K562 (cell line): ENCODE data around the gene BACH1. TPM values are rescaled to one million over a fixed set of nuclear protein-coding genes. Genes with fewer than 3 reads are reported as not detected.

Experiments used
- ATAC-seq: fragments of 200-7000 bp; cut with Tn5 transposase; 3 replicates; pipeline ENCODE4 v1.9.1; 2020; ENCODE audit warnings: moderate library complexity
- BruUV-seq: library from RNA; stranded (reverse); fragments of 400-500 nt; replicated peaks from 2 replicates; lab custom pipeline; 2021; lab: Mats Ljungman, UMichigan
- CTCF ChIA-PET: fragments of 300-600 bp; formaldehyde crosslinking; extraction: SDS; loops from one replicate; lab custom pipeline; 2021; ENCODE audit warnings: low intra/inter-chr PET ratio; lab: Yijun Ruan, JAX
- POLR2A ChIA-PET: fragments of 300-600, 350-650 bp; sonication (Branson Sonifier 250); formaldehyde crosslinking; extraction: SDS; loops from one replicate; lab custom pipeline; 2021; ENCODE audit warnings: antibody characterized with exemption, inconsistent platforms; lab: Yijun Ruan, JAX
- DNase-seq, 4 experiments: peaks; one replicate each; pipeline versions ENCODE4 v3.0.0 to v3.0.0-alpha.2; 2011 to 2018; ENCODE audit warnings: low spot score in 3 of 4, mixed read lengths in 3 of 4; ENCODE audit errors: extremely low read depth in 1 of 4
- FAIRE-seq: peaks from 2 replicates; lab custom pipeline; 2011; peaks lifted over from hg19 to GRCh38; lab: Jason Lieb, UNC
- H2AFZ ChIP-seq: 2 replicates; pipeline ENCODE4 v1.6.0; 2011; ENCODE audit warnings: low read depth, low read length, control low read depth, inconsistent platforms
- H3K27ac ChIP-seq: fragments of 200-600 bp; 3 replicates; pipeline ENCODE4 v1.8.0; 2011; ENCODE audit warnings: low read depth, mild to moderate bottlenecking, control low read depth, inconsistent platforms, low read length, moderate library complexity, mixed read lengths; ENCODE audit errors: extremely low read depth
- H3K27me3 ChIP-seq, 2 experiments: fragments of 300-600 bp in 1 of 2; 2 replicates in 1 of 2; 3 replicates in 1 of 2; pipeline versions ENCODE4 v1.6.0 to v1.8.0; 2011; ENCODE audit warnings: inconsistent platforms in 2 of 2, low read length in 2 of 2, mild to moderate bottlenecking in 1 of 2, mixed read lengths in 1 of 2, moderate library complexity in 1 of 2; ENCODE audit not compliant: control insufficient read depth in 2 of 2, insufficient read depth in 2 of 2
- H3K36me3 ChIP-seq: fragments of 300-600 bp; 3 replicates; pipeline ENCODE4 v1.8.0; 2011; ENCODE audit warnings: mild to moderate bottlenecking, low read length, inconsistent platforms; ENCODE audit not compliant: control insufficient read depth, insufficient read depth
- H3K4me1 ChIP-seq, 2 experiments: fragments of 200-600 bp in 1 of 2; replicated peaks in 1 of 2; 2 replicates in 1 of 2; 3 replicates in 1 of 2; pipeline versions ENCODE4 v1.5.1 to v1.8.0; 2011; ENCODE audit warnings: inconsistent platforms in 2 of 2, low read length in 2 of 2, mild to moderate bottlenecking in 1 of 2, mixed read lengths in 1 of 2, moderate library complexity in 1 of 2; ENCODE audit not compliant: control insufficient read depth in 2 of 2, insufficient read depth in 2 of 2
- H3K4me2 ChIP-seq: 2 replicates; pipeline ENCODE4 v1.6.1; 2011; ENCODE audit warnings: low read length, control low read depth, inconsistent platforms, mixed read lengths; ENCODE audit not compliant: insufficient read depth
- H3K4me3 ChIP-seq: fragments of 200-600 bp; sonication (generic), shearing (Covaris generic); 2 replicates; pipeline ENCODE4 v1.5.1; 2016; ENCODE audit warnings: control low read depth, inconsistent platforms
- H3K79me2 ChIP-seq: fragments of 200-600 bp; 3 replicates; pipeline ENCODE4 v1.8.0; 2011; ENCODE audit warnings: low read length, inconsistent platforms; ENCODE audit not compliant: control insufficient read depth, insufficient read depth
- H3K9ac ChIP-seq, 2 experiments: 2 replicates each; pipeline versions ENCODE4 v1.6.0 to v1.6.1; 2011; ENCODE audit warnings: low read depth in 2 of 2, low read length in 2 of 2, control low read depth in 1 of 2, inconsistent platforms in 1 of 2, mild to moderate bottlenecking in 1 of 2, mixed read lengths in 1 of 2; ENCODE audit not compliant: insufficient read depth in 1 of 2
- H3K9me1 ChIP-seq: one replicate; pipeline ENCODE4 v1.6.0; 2011; ENCODE audit warnings: inconsistent platforms, mild to moderate bottlenecking, low read length, moderate library complexity; ENCODE audit not compliant: control insufficient read depth, insufficient read depth
- H3K9me3 ChIP-seq: replicated peaks from 2 replicates; pipeline ENCODE4 v1.5.1; 2011; ENCODE audit warnings: low read depth, low read length, inconsistent platforms; ENCODE audit not compliant: control insufficient read depth, insufficient read depth
- H4K20me1 ChIP-seq: replicated peaks from 2 replicates; pipeline ENCODE4 v1.6.1; 2011; ENCODE audit warnings: low read length, inconsistent platforms, mixed read lengths; ENCODE audit not compliant: control insufficient read depth, insufficient read depth
- CXXC5 ChIP-seq: fragments of 250-450 bp; sonication (Bioruptor Pico); IDR thresholded peaks from 2 replicates; pipeline ENCODE4 v1.8.0; 2022; ENCODE audit warnings: inconsistent platforms, mild to moderate bottlenecking, moderate library complexity
- EP300 ChIP-seq: IDR thresholded peaks from 2 replicates; pipeline ENCODE4 v1.6.1; 2012; ENCODE audit warnings: low read length, improper control_type of control experiment
- FOXO4 ChIP-seq: fragments of 450-650 bp; formaldehyde crosslinking; IDR thresholded peaks from 2 replicates; pipeline ENCODE4 v1.4.0; 2020; ENCODE audit warnings: mild to moderate bottlenecking, moderate library complexity
- HMBOX1 ChIP-seq: sonication (generic); IDR thresholded peaks from 2 replicates; pipeline ENCODE4 v1.6.1; 2016
- MLLT1 ChIP-seq, 2 experiments: fragments of 450-650 bp; IDR thresholded peaks; 2 replicates each; pipeline ENCODE4 v1.6.1; 2016
- PKNOX1 ChIP-seq: fragments of 450-650 bp; IDR thresholded peaks from 2 replicates; pipeline ENCODE4 v1.6.1; 2016
- POLR2B ChIP-seq: fragments of 450-650 bp; IDR thresholded peaks from 2 replicates; pipeline ENCODE4 v1.6.1; 2018; ENCODE audit warnings: low read depth; ENCODE audit not compliant: partially characterized antibody
- RB1 ChIP-seq: fragments of 450-650 bp; IDR thresholded peaks from 2 replicates; pipeline ENCODE4 v1.6.1; 2017; ENCODE audit warnings: low read depth, mild to moderate bottlenecking
- VEZF1 ChIP-seq: fragments of 200-800 bp; sonication (Bioruptor generic); IDR thresholded peaks from 2 replicates; pipeline ENCODE4 v1.6.1; 2017; ENCODE audit warnings: missing genetic modification characterization, missing compliant biosample characterization
- ZNF592 ChIP-seq: fragments of 450-650 bp; IDR thresholded peaks from 2 replicates; pipeline ENCODE4 v1.6.1; 2017; ENCODE audit warnings: antibody characterized with exemption, mild to moderate bottlenecking
- WGBS: fragments of 100-300 bp; shearing (Covaris generic); methylation state at CpG from one replicate; pipeline ENCODE4 v1.1.6; 2016; ENCODE audit warnings: low coverage, mixed read lengths; ENCODE audit not compliant: insufficient coverage; ENCODE audit errors: missing lambda C conversion rate; 5-methylcytosine and 5-hydroxymethylcytosine counted together
- in situ Hi-C: fragments of 300-500 bp; cut with MboI; formaldehyde crosslinking; loops from 4 replicates; pipeline ENCODE4 v1.15.0; 2018; ENCODE audit warnings: inconsistent platforms, mixed read lengths
- intact Hi-C: fragments of 100-400 bp; cut with micrococcal nuclease; formaldehyde crosslinking; loops from 2 replicates; pipeline ENCODE4 v1.14.2; 2022
- polyA plus RNA-seq, 8 experiments: library from polyadenylated mRNA; depleted of rRNA in 4 of 8; stranded (reverse) in 5 of 8; unstranded in 3 of 8; fragments of >200 nt; fragmentation: Nextera tagmentation in 2 of 8; fragmentation: Illumina TruSeq in 1 of 8; extraction: Ambion mirVana in 2 of 8; extraction: Trizol in 1 of 8; gene quantifications; 2 replicates each; pipeline versions ENCODE4 v1.2.1 to v1.2.3, GENCODE V29; 2011 to 2014; ENCODE audit warnings: inconsistent platforms in 1 of 8, missing spikeins in 1 of 8
- total RNA-seq, 7 experiments: library from RNA; depleted of rRNA in 6 of 7; stranded (reverse); fragments of >200 nt in 6 of 7; fragmentation: Illumina TruSeq in 2 of 7; extraction: Trizol in 2 of 7; gene quantifications; 2 replicates each; pipeline versions ENCODE4 v1.2.1 to v1.2.3, GENCODE V29; 2011 to 2021; ENCODE audit warnings: low replicate concordance in 1 of 7

BACH1 gene
- total and polyA plus RNA-seq, 9 of the 15 experiments (the other 6 are each of a cell fraction or from before 2014, with no cell fraction given) = 10.6 to 58.5 (median 28.6) TPM

GRCh38 chr21:29316806-29317205, 18.1 kb downstream of the BACH1 start:
- peak in 2 of 4 experiments; percentile 53 to 75 for DNase-seq
- Histone ChIP-seq H3K9me3 (peaks cover 25% of the 10 kb centered on the region), H3K9ac (peak overlapping the region in 1 of 2 experiments; percentile 65; a peak in 3 of 4 replicates), H2AFZ (no peak overlapping the region), H3K9me1 (no peaks in the 10 kb centered on the region), H3K4me2 (peak overlapping the region; percentile 70), H3K79me2 (peaks cover 100% of the 10 kb centered on the region), H3K27ac (peak overlapping the region; percentile 79), H3K4me1 (peaks cover 8 to 68% of the 10 kb centered on the region in 2 experiments; a peak in 4 of 5 replicates), H3K27me3 (no peaks in the 10 kb centered on the region), H3K36me3 (peaks cover 48% of the 10 kb centered on the region), H3K4me3 (no peak overlapping the region), H4K20me1 (no peaks in the 10 kb centered on the region)
- in situ Hi-C loops (no loop called here), intact Hi-C loops (no loop called here)
- BruUV-seq = no TSS peak
- 30% methylated on average over 4 of the region's 4 CpGs for WGBS
- ChIA-PET CTCF (no interaction called here), POLR2A (interaction anchor here (0.6 to 11.6 kb wide), 5 partner anchors 9 to 541 kb away, joined by 3 to 220 read pairs (median 3); partner anchors contain the start of gene BACH1)
- ATAC-seq = peak; percentile 66
- peak; percentile 69 for FAIRE-seq
- peak; percentile 46; the same call in 1 of the 2 replicates for TF ChIP-seq FOXO4 (CRISPR knock-in tag)
- 0 out of 2 replicates have a peak, but pooled peaks have one; percentile 17 for TF ChIP-seq PKNOX1
- TF ChIP-seq ZNF592 = 0 out of 2 replicates have a peak, but pooled peaks have one; percentile 33
- TF ChIP-seq POLR2B = peak; percentile 4
- 0 out of 4 replicates have a peak, but pooled peaks of 1 of the 2 experiments have one; percentile 2 for TF ChIP-seq MLLT1 (IDR thresholded peaks at IDR 0.05)
- peak; percentile 47; the same call in 1 of the 2 replicates for TF ChIP-seq HMBOX1
- peak; percentile 6; the same call in 1 of the 2 replicates for TF ChIP-seq EP300
- TF ChIP-seq RB1 = 0 out of 2 replicates have a peak, but pooled peaks have one; percentile 16
- 0 out of 2 replicates have a peak, but pooled peaks have one; percentile 7 for TF ChIP-seq VEZF1 (CRISPR knock-in tag)
- peak; percentile 17; the same call in 1 of the 2 replicates for TF ChIP-seq CXXC5 (CRISPR knock-in tag)
